A673 (cell line): ENCODE data around the gene EPS8.

Experiments
- CTCF ChIP-seq: fragments of 300-800, 200-600 bp; sonication (generic); conservative IDR thresholded peaks from 2 replicates; pipeline ENCODE4 v1.5.1; 2017; ENCODE audit warnings: low read depth, mild to moderate bottlenecking, antibody characterized with exemption, low read length, moderate library complexity, mixed read lengths
- EZH2 ChIP-seq: fragments of 200-600 bp; sonication (generic); IDR thresholded peaks from 2 replicates; pipeline ENCODE4 v1.6.1; 2017; ENCODE audit warnings: borderline replicate concordance, low read depth, mild to moderate bottlenecking, mixed read lengths, antibody characterized with exemption, low read length; ENCODE audit not compliant: poor library complexity, severe bottlenecking

DNA sequence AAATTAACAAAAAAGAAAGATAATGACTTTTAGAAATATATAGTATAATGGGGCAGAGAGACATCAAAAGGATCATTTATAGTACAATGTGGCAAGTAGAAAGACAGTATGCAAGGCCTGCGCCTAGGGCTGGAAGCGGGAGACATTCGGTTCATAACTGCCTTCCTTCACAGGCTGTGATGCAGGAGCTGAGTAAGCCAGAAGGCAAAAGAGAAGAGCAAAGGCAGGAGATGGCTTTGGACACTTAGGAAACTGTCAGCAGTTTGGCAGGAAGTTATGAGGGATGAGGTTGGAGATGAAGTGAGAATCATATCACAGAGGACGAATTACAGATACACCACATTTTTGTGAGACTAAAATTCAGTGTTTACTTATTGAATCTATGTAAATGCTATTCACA is 97.8 kb downstream of the EPS8 start:
- TF ChIP-seq CTCF (no peak), EZH2 (no peak)
